K562 (cell line): Measurements from ENCODE around the gene B3GLCT. TPM values are rescaled to one million over a fixed set of nuclear protein-coding genes. Genes with fewer than 3 reads are reported as not detected.

ENCODE experiments used
- ATAC-seq: fragments of 200-7000 bp; cut with Tn5 transposase; 3 replicates; pipeline ENCODE4 v1.9.1; 2020; ENCODE audit warnings: moderate library complexity
- BruUV-seq: library from RNA; stranded (reverse); fragments of 400-500 nt; replicated peaks from 2 replicates; lab custom pipeline; 2021; lab: Mats Ljungman, UMichigan
- CTCF ChIA-PET: fragments of 300-600 bp; formaldehyde crosslinking; extraction: SDS; loops from one replicate; lab custom pipeline; 2021; ENCODE audit warnings: low intra/inter-chr PET ratio; lab: Yijun Ruan, JAX
- POLR2A ChIA-PET: fragments of 300-600, 350-650 bp; sonication (Branson Sonifier 250); formaldehyde crosslinking; extraction: SDS; loops from one replicate; lab custom pipeline; 2021; ENCODE audit warnings: antibody characterized with exemption, inconsistent platforms; lab: Yijun Ruan, JAX
- DNase-seq, 4 experiments: peaks; one replicate each; pipeline versions ENCODE4 v3.0.0 to v3.0.0-alpha.2; 2011 to 2018; ENCODE audit warnings: low spot score in 3 of 4, mixed read lengths in 3 of 4; ENCODE audit errors: extremely low read depth in 1 of 4
- FAIRE-seq: peaks from 2 replicates; lab custom pipeline; 2011; peaks lifted over from hg19 to GRCh38; lab: Jason Lieb, UNC
- H2AFZ ChIP-seq: 2 replicates; pipeline ENCODE4 v1.6.0; 2011; ENCODE audit warnings: low read depth, low read length, control low read depth, inconsistent platforms
- H3K27ac ChIP-seq: fragments of 200-600 bp; 3 replicates; pipeline ENCODE4 v1.8.0; 2011; ENCODE audit warnings: low read depth, mild to moderate bottlenecking, control low read depth, inconsistent platforms, low read length, moderate library complexity, mixed read lengths; ENCODE audit errors: extremely low read depth
- H3K27me3 ChIP-seq, 2 experiments: fragments of 300-600 bp in 1 of 2; 2 replicates in 1 of 2; 3 replicates in 1 of 2; pipeline versions ENCODE4 v1.6.0 to v1.8.0; 2011; ENCODE audit warnings: inconsistent platforms in 2 of 2, low read length in 2 of 2, mild to moderate bottlenecking in 1 of 2, mixed read lengths in 1 of 2, moderate library complexity in 1 of 2; ENCODE audit not compliant: control insufficient read depth in 2 of 2, insufficient read depth in 2 of 2
- H3K36me3 ChIP-seq: fragments of 300-600 bp; 3 replicates; pipeline ENCODE4 v1.8.0; 2011; ENCODE audit warnings: mild to moderate bottlenecking, low read length, inconsistent platforms; ENCODE audit not compliant: control insufficient read depth, insufficient read depth
- H3K4me1 ChIP-seq, 2 experiments: fragments of 200-600 bp in 1 of 2; replicated peaks in 1 of 2; 2 replicates in 1 of 2; 3 replicates in 1 of 2; pipeline versions ENCODE4 v1.5.1 to v1.8.0; 2011; ENCODE audit warnings: inconsistent platforms in 2 of 2, low read length in 2 of 2, mild to moderate bottlenecking in 1 of 2, mixed read lengths in 1 of 2, moderate library complexity in 1 of 2; ENCODE audit not compliant: control insufficient read depth in 2 of 2, insufficient read depth in 2 of 2
- H3K4me2 ChIP-seq: 2 replicates; pipeline ENCODE4 v1.6.1; 2011; ENCODE audit warnings: low read length, control low read depth, inconsistent platforms, mixed read lengths; ENCODE audit not compliant: insufficient read depth
- H3K4me3 ChIP-seq: fragments of 200-600 bp; sonication (generic), shearing (Covaris generic); 2 replicates; pipeline ENCODE4 v1.5.1; 2016; ENCODE audit warnings: control low read depth, inconsistent platforms
- H3K79me2 ChIP-seq: fragments of 200-600 bp; 3 replicates; pipeline ENCODE4 v1.8.0; 2011; ENCODE audit warnings: low read length, inconsistent platforms; ENCODE audit not compliant: control insufficient read depth, insufficient read depth
- H3K9ac ChIP-seq, 2 experiments: 2 replicates each; pipeline versions ENCODE4 v1.6.0 to v1.6.1; 2011; ENCODE audit warnings: low read depth in 2 of 2, low read length in 2 of 2, control low read depth in 1 of 2, inconsistent platforms in 1 of 2, mild to moderate bottlenecking in 1 of 2, mixed read lengths in 1 of 2; ENCODE audit not compliant: insufficient read depth in 1 of 2
- H3K9me1 ChIP-seq: one replicate; pipeline ENCODE4 v1.6.0; 2011; ENCODE audit warnings: inconsistent platforms, mild to moderate bottlenecking, low read length, moderate library complexity; ENCODE audit not compliant: control insufficient read depth, insufficient read depth
- H3K9me3 ChIP-seq: replicated peaks from 2 replicates; pipeline ENCODE4 v1.5.1; 2011; ENCODE audit warnings: low read depth, low read length, inconsistent platforms; ENCODE audit not compliant: control insufficient read depth, insufficient read depth
- H4K20me1 ChIP-seq: replicated peaks from 2 replicates; pipeline ENCODE4 v1.6.1; 2011; ENCODE audit warnings: low read length, inconsistent platforms, mixed read lengths; ENCODE audit not compliant: control insufficient read depth, insufficient read depth
- ETV1 ChIP-seq: fragments of 450-650 bp; conservative IDR thresholded peaks from 2 replicates; pipeline ENCODE4 v1.6.1; 2016; ENCODE audit warnings: missing genetic modification characterization, control low read depth, low read depth, missing compliant biosample characterization
- MXD1 ChIP-seq: fragments of 250-450 bp; sonication (Bioruptor Pico); IDR thresholded peaks from 2 replicates; pipeline ENCODE4 v1.8.0; 2021; ENCODE audit warnings: borderline replicate concordance, mild to moderate bottlenecking, moderate library complexity; ENCODE audit not compliant: poor library complexity, severe bottlenecking
- PATZ1 ChIP-seq: fragments of 250-450 bp; sonication (Bioruptor Pico); IDR thresholded peaks from 2 replicates; pipeline ENCODE4 v1.5.0; 2020; ENCODE audit warnings: mild to moderate bottlenecking, borderline replicate concordance
- RBM17 ChIP-seq: fragments of 200-400 bp; formaldehyde crosslinking; IDR thresholded peaks from 2 replicates; pipeline ENCODE4 v1.6.1; 2017; ENCODE audit warnings: low read depth, mild to moderate bottlenecking, low read length, borderline replicate concordance
- THRAP3 ChIP-seq: fragments of 450-650 bp; IDR thresholded peaks from 2 replicates; pipeline ENCODE4 v1.6.1; 2016; ENCODE audit warnings: mild to moderate bottlenecking, inconsistent platforms, borderline replicate concordance
- in situ Hi-C: fragments of 300-500 bp; cut with MboI; formaldehyde crosslinking; loops from 4 replicates; pipeline ENCODE4 v1.15.0; 2018; ENCODE audit warnings: inconsistent platforms, mixed read lengths
- intact Hi-C: fragments of 100-400 bp; cut with micrococcal nuclease; formaldehyde crosslinking; loops from 2 replicates; pipeline ENCODE4 v1.14.2; 2022
- polyA plus RNA-seq, 8 experiments: library from polyadenylated mRNA; depleted of rRNA in 4 of 8; stranded (reverse) in 5 of 8; unstranded in 3 of 8; fragments of >200 nt; fragmentation: Nextera tagmentation in 2 of 8; fragmentation: Illumina TruSeq in 1 of 8; extraction: Ambion mirVana in 2 of 8; extraction: Trizol in 1 of 8; gene quantifications; 2 replicates each; pipeline versions ENCODE4 v1.2.1 to v1.2.3, GENCODE V29; 2011 to 2014; ENCODE audit warnings: inconsistent platforms in 1 of 8, missing spikeins in 1 of 8
- total RNA-seq, 7 experiments: library from RNA; depleted of rRNA in 6 of 7; stranded (reverse); fragments of >200 nt in 6 of 7; fragmentation: Illumina TruSeq in 2 of 7; extraction: Trizol in 2 of 7; gene quantifications; 2 replicates each; pipeline versions ENCODE4 v1.2.1 to v1.2.3, GENCODE V29; 2011 to 2021; ENCODE audit warnings: low replicate concordance in 1 of 7

The B3GLCT gene
- total and polyA plus RNA-seq, 9 of the 15 experiments (the other 6 are each of a cell fraction or from before 2014, with no cell fraction given): 1.1 to 5.1 (median 2.9) TPM

GRCh38 chr13:31369213-31369612 is 169.4 kb downstream of the B3GLCT start:
- H3K4me2 ChIP-seq: no peak overlapping the region
- no peaks in the 10 kb centered on the region for H3K4me1 ChIP-seq
- H3K4me3 ChIP-seq: no peak overlapping the region
- FAIRE-seq: no peak
- no peaks in the 10 kb centered on the region for H3K9me1 ChIP-seq
- intact Hi-C loops: no loop called here
- no peak overlapping the region for H3K27ac ChIP-seq
- TF ChIP-seq ETV1 (tag) (no peak), MXD1 (CRISPR knock-in tag) (no peak), RBM17 (no peak), PATZ1 (CRISPR knock-in tag) (no peak), THRAP3 (no peak)
- H4K20me1 ChIP-seq: no peaks in the 10 kb centered on the region
- H2AFZ ChIP-seq: no peak overlapping the region
- no peaks in the 10 kb centered on the region for H3K9me3 ChIP-seq
- ChIA-PET CTCF (no interaction called here), POLR2A (no interaction called here)
- no peaks in the 10 kb centered on the region for H3K27me3 ChIP-seq
- BruUV-seq: no TSS peak
- ATAC-seq: no peak
- DNase-seq: no peak
- H3K9ac ChIP-seq: no peak overlapping the region
- H3K79me2 ChIP-seq: no peaks in the 10 kb centered on the region
- in situ Hi-C loops: no loop called here
- H3K36me3 ChIP-seq: no peaks in the 10 kb centered on the region
